MM.1S (cell line): ENCODE results near the gene GOLGA8J.

Source experiments
- DNase-seq: peaks from one replicate; pipeline ENCODE4 v3.0.0-alpha.2; 2015
- H2AFZ ChIP-seq: fragments of 300-600 bp; sonication (generic); 2 replicates; pipeline ENCODE4 v1.6.0; 2016; ENCODE audit warnings: antibody characterized with exemption, low read length
- H3F3A ChIP-seq: fragments of 300-600 bp; sonication (generic); 2 replicates; pipeline ENCODE4 v1.6.1; 2016; ENCODE audit warnings: mild to moderate bottlenecking, antibody characterized with exemption, low read length, moderate library complexity, mixed read lengths; ENCODE audit not compliant: insufficient read depth
- H3K27ac ChIP-seq: fragments of 300-600 bp; sonication (generic); 2 replicates; pipeline ENCODE4 v1.5.1; 2016; ENCODE audit warnings: mild to moderate bottlenecking, low read length
- H3K27me3 ChIP-seq: fragments of 300-600 bp; sonication (generic); replicated peaks from 2 replicates; pipeline ENCODE4 v1.6.0; 2016; ENCODE audit warnings: low read length; ENCODE audit not compliant: insufficient read depth
- H3K36me3 ChIP-seq: fragments of 300-600 bp; sonication (generic); replicated peaks from 2 replicates; pipeline ENCODE4 v1.6.1; 2016; ENCODE audit warnings: mild to moderate bottlenecking, low read length, mixed read lengths; ENCODE audit not compliant: insufficient read depth
- H3K4me1 ChIP-seq: fragments of 300-600 bp; sonication (generic); 2 replicates; pipeline ENCODE4 v1.6.1; 2016; ENCODE audit warnings: low read length, mixed read lengths
- H3K4me2 ChIP-seq: fragments of 300-600 bp; sonication (generic); 2 replicates; pipeline ENCODE4 v1.6.0; 2016; ENCODE audit warnings: low read depth, low read length
- H3K4me3 ChIP-seq: fragments of 300-600 bp; sonication (generic); 2 replicates; pipeline ENCODE4 v1.5.1; 2016; ENCODE audit warnings: low read length, mixed read lengths
- H3K79me2 ChIP-seq: fragments of 300-600 bp; sonication (generic); 2 replicates; pipeline ENCODE4 v1.6.1; 2016; ENCODE audit warnings: mixed run types, low read length, mixed read lengths
- H3K9ac ChIP-seq: fragments of 300-600 bp; sonication (generic); 2 replicates; pipeline ENCODE4 v1.6.1; 2016; ENCODE audit warnings: low read length, mixed read lengths
- H3K9me2 ChIP-seq: fragments of 300-600 bp; sonication (generic); replicated peaks from 2 replicates; pipeline ENCODE4 v1.6.1; 2016; ENCODE audit warnings: mild to moderate bottlenecking, low read length, mixed read lengths; ENCODE audit not compliant: insufficient read depth
- H3K9me3 ChIP-seq: fragments of 300-600 bp; sonication (generic); replicated peaks from 2 replicates; pipeline ENCODE4 v1.6.1; 2016; ENCODE audit warnings: mild to moderate bottlenecking, low read length, mixed read lengths; ENCODE audit not compliant: insufficient read depth
- H4K20me1 ChIP-seq: fragments of 300-600 bp; sonication (generic); 2 replicates; pipeline ENCODE4 v1.6.1; 2016; ENCODE audit warnings: mild to moderate bottlenecking, low read length, moderate library complexity, mixed read lengths; ENCODE audit not compliant: insufficient read depth
- CTCF ChIP-seq: fragments of 300-600 bp; sonication (generic); IDR thresholded peaks from 2 replicates; pipeline ENCODE4 v1.5.1; 2016; ENCODE audit warnings: antibody characterized with exemption, low read length, mixed read lengths
- EZH2 ChIP-seq: fragments of 300-600 bp; sonication (generic); optimal IDR thresholded peaks from 2 replicates; pipeline ENCODE3; 2017; ENCODE audit warnings: low read depth, mild to moderate bottlenecking, antibody characterized with exemption, low read length, mixed read lengths
- EZH2phosphoT487 ChIP-seq: fragments of 300-600 bp; sonication (generic); IDR thresholded peaks from 2 replicates; pipeline ENCODE4 v1.6.1; 2018; ENCODE audit warnings: antibody characterized with exemption, low read length

The GOLGA8J gene

GRCh38 chr15:30036036-30036703 is 46.6 kb upstream of the GOLGA8J start:
- H3K4me1 ChIP-seq, result no peaks in the 10 kb centered on the region
- no peaks in the 10 kb centered on the region for H3K9me2 ChIP-seq
- no peaks in the 10 kb centered on the region for H3K9me3 ChIP-seq
- H2AFZ ChIP-seq, result no peak overlapping the region
- no peaks in the 10 kb centered on the region for H3K27me3 ChIP-seq
- no peaks in the 10 kb centered on the region for H3K36me3 ChIP-seq
- no peaks in the 10 kb centered on the region for H3F3A ChIP-seq
- no peak overlapping the region for H3K9ac ChIP-seq
- no peak overlapping the region for H3K27ac ChIP-seq
- TF ChIP-seq EZH2phosphoT487 (no peak), CTCF (no peak), EZH2 (no peak)
- no peak overlapping the region for H3K4me2 ChIP-seq
- no peak for DNase-seq
- no peaks in the 10 kb centered on the region for H3K79me2 ChIP-seq
- H4K20me1 ChIP-seq, result no peaks in the 10 kb centered on the region
- no peak overlapping the region for H3K4me3 ChIP-seq

- H3K9me2 ChIP-seq, result no peaks in the 10 kb centered on the region
- H3K4me1 ChIP-seq, result no peaks in the 10 kb centered on the region
- H3K9me3 ChIP-seq, result no peaks in the 10 kb centered on the region
- H3K36me3 ChIP-seq, result no peaks in the 10 kb centered on the region
- H3K4me3 ChIP-seq, result no peak overlapping the region
- no peak for DNase-seq
- H3K9ac ChIP-seq, result no peak overlapping the region
- H3K79me2 ChIP-seq, result no peaks in the 10 kb centered on the region
- no peaks in the 10 kb centered on the region for H3K27me3 ChIP-seq
- H4K20me1 ChIP-seq, result no peaks in the 10 kb centered on the region
- H3K27ac ChIP-seq, result no peak overlapping the region
- H3K4me2 ChIP-seq, result no peak overlapping the region
- no peak overlapping the region for H2AFZ ChIP-seq
- H3F3A ChIP-seq, result no peaks in the 10 kb centered on the region
- TF ChIP-seq EZH2 (no peak), CTCF (no peak), EZH2phosphoT487 (no peak)
Observed at GRCh38 chr15:30038667-30039523, 43.9 kb upstream of the GOLGA8J start.

GRCh38 chr15:30041868-30042267 is 40.9 kb upstream of the GOLGA8J start:
- Histone ChIP-seq H3K9ac (no peak overlapping the region), H3K36me3 (no peaks in the 10 kb centered on the region), H3K27ac (no peak overlapping the region), H3K27me3 (no peaks in the 10 kb centered on the region), H3K9me3 (no peaks in the 10 kb centered on the region), H3K4me2 (no peak overlapping the region), H3K4me1 (no peaks in the 10 kb centered on the region), H3K4me3 (no peak overlapping the region), H4K20me1 (no peaks in the 10 kb centered on the region), H3K9me2 (no peaks in the 10 kb centered on the region), H3K79me2 (no peaks in the 10 kb centered on the region), H3F3A (no peaks in the 10 kb centered on the region), H2AFZ (no peak overlapping the region)
- DNase-seq, result no peak
- TF ChIP-seq CTCF (no peak), EZH2 (no peak), EZH2phosphoT487 (no peak)
